HTERT RPE-1 (cell line): ENCODE results near the gene FANCL.
"Not testable (repeated sequence)": the region's sequence is repeated elsewhere in the genome, so short reads cannot be mapped to it uniquely, and the experiment has no call there.

Source experiments
- in situ Hi-C: fragments of 300-500 bp; cut with MboI; formaldehyde crosslinking; loops from 4 replicates; pipeline ENCODE4 v1.14.3; 2020; ENCODE audit warnings: low sequenced_read_pairs

The FANCL gene

DNA sequence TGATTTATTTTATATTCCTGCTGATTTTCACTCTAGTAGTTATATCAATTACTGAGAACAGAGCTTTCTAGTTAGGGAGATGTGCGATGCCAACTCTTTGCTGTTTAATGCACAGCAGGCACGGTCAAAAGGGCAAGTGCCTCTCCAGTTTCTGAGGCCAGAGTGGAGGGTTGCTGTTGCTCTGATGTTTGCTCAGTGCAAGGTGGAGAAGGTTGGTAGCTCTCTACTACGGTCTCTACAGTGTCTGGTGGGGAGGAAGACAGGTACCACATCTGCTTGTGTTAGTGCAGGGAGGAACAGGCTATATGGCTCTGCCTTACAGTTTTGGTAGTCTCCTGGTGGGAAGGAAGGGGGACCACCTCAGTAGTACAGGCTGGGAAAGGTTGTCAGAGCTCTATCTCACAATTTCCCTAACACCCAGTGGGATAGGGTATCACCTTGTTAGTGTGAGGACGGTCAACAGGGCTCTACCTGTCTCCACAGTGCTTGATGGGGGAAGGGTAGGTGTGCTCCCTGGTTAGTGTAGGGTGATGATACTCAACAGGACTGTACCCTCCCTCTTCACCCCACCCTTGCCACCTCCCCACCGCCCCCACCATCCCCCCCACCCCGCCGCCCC lies 85.9 kb downstream of the FANCL start:
- in situ Hi-C loops: no loop called here

DNA sequence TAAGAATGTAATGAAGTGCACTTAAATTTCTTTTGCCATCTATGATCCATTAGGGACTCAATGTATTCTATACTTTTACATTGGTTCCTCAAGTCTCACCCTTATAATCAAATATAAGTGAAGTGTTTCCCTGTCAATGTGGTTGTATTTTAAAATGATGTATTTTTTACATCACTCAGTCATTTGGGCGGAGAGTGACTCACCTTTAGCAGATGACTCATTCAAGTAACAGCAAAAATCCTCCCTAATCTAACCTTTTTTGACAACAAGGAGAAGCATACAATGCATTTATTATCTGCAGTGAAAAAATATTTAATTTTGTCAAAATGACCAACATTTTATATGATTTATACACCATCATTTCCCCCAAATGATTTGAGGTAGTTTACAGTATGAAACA lies 94.4 kb downstream of the FANCL start:
- in situ Hi-C loops: no loop called here

DNA sequence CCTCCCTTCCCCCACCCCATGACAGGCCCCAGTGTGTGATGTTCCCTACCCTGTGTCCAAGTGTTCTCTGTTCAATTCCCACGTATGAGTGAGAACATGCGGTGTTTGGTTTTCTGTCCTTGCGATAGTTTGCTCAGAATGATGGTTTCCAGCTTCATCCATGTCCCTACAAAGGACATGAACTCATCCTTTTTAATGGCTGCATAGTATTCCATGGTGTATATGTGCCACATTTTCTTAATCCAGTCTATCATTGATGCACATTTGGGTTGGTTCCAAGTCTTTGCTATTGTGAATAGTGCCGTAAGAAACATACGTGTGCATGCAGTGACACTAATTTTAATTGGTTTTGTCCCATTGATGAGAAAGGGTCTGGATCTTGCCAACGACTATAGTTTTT lies 95.4 kb downstream of the FANCL start:
- in situ Hi-C loops: not testable (repeated sequence)

DNA sequence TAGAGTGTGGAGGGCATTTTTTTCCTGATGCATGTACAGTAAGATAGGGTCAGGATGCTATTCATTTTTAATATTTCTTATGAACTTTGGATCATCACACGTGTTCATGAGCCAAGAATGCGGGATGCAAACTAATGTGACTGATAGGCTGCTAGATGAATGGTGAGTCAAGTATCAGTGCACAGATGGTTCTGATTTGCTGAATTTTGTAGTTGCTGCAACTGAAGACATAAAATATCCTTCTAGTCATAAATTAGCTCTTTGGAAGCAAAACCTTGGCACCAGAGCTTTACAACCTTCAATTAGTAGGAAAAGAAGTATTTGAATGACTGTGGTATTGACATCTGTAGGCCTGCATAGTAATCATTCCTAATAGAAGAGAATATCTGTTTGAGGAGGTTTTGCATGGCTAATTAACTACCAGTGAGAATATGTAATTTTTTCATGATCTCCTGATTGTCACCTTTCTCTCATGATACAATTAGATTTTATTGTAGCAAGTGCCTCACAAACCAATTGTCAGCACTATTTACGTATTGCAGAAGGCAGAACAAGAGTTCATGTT lies 100.5 kb downstream of the FANCL start:
- in situ Hi-C loops: no loop called here

DNA sequence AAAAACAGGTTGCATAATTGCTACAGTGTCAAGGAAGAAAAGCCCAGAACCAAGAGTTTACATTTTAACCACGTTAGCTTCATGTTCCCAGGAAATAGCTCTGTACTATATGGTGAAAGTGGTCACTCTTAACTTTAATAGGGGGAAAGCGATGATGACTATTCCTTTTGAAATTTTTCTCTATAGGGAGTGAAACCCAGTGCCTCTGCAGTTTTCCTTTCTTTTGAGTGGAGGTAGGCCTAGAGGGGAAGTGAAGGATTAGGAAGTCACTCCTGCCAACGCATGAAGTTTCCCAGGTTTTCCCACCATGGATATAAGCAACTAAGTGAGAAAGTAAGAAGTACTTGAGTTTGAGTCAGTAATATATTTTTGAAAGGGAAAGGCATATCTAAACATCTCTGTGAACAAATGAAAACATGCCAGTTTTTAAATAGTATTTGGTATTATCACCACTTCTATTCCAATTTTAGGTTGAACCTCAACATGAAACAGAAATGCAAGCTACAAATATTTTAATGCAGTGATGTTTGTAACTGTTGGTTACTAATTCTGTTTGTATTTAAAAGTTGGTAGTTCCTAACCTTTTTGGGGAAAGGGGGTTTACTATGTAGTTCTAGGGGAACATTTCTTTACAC lies 102.6 kb downstream of the FANCL start:
- in situ Hi-C loops: no loop called here

DNA sequence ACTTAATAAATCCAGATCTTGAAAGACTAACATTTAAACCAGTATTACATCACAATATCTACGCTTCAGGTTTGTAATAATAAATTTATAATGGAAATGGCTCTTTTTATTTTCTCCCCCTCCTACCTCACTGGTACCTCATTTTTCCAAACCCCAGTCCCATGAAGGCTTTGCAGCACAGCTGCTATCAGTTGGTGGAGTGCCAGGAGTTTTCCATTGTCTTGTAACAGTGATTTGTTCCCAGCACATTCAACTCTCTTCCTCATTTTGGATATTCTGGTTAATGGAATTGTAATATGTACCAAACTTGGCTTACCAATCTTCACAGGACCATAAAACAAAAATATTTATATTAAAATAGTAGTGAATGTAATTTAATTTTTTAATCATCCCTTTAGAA lies 103.3 kb downstream of the FANCL start:
- in situ Hi-C loops: no loop called here

DNA sequence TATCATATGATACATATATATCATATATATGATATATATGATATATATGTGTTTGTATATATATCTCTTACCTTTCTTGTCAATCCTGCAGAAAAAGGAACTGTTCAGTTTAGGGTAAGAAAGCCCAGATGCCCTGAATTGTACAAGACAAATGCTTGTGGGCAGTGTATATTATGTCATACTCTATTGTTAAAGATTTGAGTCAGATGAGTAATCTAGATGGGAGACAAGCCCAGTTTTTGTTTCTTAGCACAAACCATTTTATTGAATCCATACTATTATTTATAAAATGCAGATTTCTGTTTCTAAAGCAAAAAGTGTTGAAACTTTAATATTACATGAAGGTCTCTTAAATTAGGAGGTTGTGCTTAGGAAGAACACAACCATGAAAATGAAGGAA lies 103.9 kb downstream of the FANCL start:
- in situ Hi-C loops: no loop called here

DNA sequence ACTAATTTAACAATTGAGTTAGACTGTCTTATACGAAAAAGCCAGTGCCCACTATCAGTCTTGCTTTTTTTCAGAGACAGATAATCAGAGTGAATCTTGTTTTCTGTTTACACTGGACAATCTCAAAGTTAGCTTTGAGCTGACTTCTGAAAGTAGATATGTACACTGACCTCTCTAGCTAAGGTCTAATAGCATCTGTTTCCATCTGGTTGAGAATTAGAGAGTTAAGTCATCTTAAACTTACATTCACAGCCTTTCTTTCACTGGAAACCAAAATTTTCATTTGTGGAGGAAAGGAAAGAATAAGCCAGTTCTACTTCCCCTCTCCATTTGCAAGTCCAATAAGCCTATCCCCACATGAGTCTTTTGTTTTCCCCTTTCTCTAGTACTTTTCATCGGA lies 105.3 kb downstream of the FANCL start:
- in situ Hi-C loops: no loop called here

DNA sequence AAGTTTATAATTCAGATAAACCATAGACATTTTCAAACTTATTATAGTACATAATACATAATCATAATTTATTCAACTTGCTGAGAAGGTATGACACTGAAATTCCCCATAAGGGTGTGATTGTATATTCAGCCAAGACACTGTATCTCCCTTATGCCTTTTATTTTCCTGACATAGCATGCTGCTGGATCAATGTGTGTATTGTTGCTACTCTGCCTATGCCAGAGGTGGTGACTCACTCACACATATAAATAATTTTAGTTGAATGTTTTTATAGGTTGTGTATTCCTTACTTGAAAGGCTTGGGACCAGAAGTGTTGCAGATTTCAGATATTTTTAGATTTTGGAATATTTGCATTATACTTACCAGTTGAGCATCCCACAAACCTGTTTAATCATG lies 107.7 kb downstream of the FANCL start:
- in situ Hi-C loops: no loop called here

DNA sequence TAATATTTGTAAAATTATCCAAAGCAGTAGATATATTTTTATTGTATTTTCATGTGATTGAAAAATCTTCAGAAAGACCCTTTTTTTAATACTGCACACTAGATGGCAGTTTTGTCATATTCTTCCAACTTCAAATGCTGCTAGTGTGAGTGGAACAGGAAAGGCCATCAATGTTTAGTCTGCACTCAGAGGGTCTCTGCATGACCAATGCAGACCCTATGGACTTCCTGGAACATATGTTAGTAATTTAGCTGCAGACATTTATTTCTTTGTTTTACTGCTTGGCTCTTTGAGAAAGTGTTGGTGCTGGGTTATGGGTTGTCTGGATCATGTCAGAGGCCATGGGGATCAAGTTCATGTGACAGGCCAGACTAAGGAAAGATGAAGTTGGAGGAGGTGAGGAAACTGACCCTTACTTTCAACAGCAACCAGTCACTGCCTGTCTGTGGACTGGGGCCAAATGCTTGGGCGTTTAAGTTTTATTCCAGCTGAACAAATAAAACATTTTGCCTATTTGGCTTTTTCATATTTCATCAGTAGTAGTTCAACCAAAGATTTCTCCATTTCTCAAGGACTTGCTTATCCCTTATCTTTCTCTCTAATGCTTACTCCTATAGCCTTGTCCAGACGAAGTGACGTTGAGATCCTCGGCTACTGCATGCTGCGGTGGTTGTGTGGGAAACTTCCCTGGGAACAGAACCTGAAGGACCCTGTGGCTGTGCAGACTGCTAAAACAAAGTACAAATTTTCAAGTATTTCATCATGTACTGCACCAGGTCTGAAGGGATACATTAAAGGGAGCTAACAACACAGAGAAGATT lies 109.7 kb downstream of the FANCL start:
- in situ Hi-C loops: no loop called here

DNA sequence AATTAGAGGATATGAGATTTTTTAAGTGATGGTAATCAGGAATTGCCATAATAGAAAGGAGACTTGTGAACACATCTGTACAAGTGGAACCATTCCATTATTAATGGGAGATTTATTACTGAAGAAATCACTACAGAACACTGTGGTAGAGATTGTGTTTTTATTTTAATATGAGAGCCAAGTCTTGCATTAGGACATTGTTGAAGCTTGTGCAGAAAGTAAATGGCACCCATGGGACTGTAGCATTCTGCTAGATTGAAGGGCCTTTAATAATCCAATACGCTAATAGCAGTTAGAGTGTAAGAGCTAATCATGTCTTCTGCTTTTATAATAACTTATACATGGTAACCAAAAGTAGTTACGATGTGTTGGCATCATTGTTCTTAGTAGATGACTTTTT lies 110.9 kb downstream of the FANCL start:
- in situ Hi-C loops: no loop called here

DNA sequence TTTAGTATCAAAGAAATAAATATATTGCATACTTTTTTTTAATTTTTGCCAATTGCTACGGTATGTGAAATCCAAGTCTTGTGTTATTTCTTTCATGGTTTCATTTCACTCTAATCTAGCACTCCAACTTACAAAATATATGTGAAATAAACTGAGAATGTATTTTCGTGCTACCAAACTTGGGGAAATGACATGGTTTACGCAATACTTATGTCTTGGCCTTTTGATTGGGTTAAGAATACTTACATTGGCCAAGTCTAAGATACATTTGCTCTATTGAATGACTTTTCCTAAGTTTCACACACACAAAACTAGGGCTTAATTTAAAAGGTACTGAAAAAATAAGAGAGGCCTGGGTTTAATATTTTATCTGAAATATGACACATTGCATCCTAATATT lies 114.0 kb downstream of the FANCL start:
- in situ Hi-C loops: no loop called here

DNA sequence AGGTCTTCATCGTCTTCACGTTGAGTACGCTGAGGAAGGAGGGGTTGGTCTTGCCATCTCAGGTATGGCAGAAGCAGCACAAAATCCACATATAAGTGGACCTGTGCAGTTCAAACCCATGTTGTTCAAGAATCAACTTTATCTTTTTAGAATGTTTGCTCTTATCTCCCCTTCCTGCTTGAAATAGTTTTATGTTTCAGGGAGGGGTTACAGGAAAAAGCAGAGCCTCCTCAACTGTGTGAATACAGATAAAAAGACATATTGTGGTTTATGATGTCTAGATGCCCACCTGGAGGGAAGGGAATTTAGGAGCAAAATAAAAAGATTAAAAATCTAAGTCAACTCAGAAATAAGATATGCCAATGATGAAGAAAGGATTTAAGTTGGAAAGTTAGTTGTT lies 118.6 kb downstream of the FANCL start:
- in situ Hi-C loops: no loop called here

DNA sequence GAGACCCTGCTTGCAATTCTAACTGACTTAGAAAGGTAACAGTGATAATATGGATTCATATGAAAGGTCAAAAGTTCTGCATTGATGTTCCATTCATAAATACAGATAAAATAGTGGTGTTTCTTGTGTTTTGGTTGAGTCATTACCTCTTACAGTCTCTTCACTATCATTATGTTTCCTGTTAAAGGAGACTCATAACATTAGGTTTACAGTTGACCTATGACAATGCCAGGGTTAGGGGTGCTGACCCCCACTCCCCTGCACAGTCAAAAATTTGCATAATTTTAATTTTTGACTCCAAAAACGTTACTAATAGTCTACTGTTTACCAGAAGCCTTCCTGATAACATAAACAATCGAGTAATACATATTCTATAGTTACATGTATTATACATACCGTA lies 119.1 kb downstream of the FANCL start:
- in situ Hi-C loops: no loop called here

DNA sequence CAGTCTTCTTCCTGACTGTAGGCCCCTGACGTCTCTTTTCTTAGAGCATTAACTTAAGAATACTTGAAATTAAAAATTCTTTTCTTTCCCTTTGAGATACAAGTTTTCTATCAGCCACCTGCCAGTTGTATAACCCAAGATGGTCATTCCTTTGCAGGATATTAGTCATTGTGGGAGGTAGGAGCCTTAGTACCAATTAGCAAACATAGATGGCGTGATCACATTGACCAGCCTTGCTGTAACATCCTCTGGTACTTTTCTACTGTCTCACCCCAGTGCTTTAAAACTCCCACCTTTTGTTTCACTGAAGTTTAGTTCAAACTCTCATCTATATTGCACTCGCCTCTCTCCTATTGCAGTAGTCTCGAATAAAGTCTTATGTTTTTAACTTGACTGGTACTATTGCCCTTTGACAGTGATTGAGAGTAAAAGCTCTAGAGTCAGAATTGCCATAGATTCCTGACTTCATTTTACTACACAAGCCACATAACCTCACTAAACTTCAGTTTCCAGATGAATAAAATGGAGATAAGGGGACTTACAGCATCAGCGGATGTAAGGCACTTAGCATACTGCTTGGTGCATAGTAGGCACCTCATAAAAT lies 120.4 kb downstream of the FANCL start:
- in situ Hi-C loops: no loop called here

DNA sequence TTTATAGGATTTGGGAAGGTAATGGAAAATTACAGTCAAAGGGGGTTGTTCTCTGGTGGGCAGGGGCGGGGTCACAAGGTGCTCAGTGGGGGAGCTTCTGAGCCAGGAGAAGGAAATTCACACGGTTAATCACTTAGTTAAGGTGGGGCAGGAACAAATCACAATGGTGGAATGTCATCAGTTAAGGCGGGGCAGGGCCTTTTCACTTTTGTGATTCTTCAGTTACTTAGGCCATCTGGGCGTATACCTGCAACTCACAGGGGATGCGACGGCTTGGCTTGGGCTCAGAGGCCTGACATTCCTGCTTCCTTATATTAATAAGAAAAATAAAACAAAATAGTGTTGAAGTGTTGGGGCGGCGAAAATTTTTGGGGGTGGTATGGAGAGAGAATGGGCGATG lies 127.6 kb downstream of the FANCL start:
- in situ Hi-C loops: not testable (repeated sequence)

DNA sequence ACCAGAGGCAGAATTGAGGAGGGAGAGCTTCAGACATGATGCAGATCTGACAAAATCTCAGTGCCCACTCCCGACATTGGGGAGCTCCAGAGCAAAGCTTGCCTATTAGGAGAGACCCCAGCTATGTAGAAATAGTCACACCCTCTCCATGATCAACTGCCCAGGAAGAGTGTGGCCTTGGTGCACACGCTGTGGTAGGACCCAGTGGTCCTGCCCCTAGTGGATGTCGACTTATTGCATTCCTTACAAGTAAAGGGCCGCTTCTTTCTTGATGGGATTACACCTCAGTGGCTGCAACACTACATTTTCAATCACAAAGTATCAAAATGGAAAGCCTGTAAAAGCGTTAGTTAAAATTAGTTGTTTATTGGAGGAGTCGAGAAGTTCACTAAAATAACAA lies 130.4 kb downstream of the FANCL start:
- in situ Hi-C loops: no loop called here

DNA sequence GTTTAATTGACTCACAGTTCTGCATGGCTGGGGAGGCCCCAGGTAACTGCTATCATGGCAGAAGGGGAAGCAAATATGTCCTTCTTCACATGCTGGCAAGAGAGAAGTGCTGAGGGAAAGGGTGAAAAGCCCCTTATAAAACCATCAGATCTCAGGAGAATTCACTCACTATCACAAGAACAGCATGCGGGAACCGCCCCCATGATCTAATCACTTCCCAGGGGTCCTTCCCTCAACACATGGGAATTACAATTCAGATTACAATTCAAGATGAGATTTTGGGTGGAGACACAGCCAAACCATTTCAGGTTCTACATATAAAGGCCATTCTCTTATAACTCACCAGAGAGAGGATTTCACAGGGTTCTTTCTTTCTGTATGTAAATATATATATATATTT lies 131.6 kb downstream of the FANCL start:
- in situ Hi-C loops: no loop called here
